Mesenchymal stem cell (in vitro differentiated cells and primary cell): Measurements from ENCODE around the gene CT45A3. TPM values are rescaled to one million over a fixed set of nuclear protein-coding genes. Genes with fewer than 3 reads are reported as not detected.
"Not testable (repeated sequence)": the region's sequence is repeated elsewhere in the genome, so short reads cannot be mapped to it uniquely, and the experiment has no call there.

ENCODE experiments used
- DNase-seq: peaks from one replicate; pipeline ENCODE4 v3.0.0-alpha.2; 2013
- H2AFZ ChIP-seq: one replicate; pipeline ENCODE4 v1.6.1; 2013; ENCODE audit warnings: low read depth, mild to moderate bottlenecking, control low read depth, inconsistent platforms, low read length, moderate library complexity
- H2AK5ac ChIP-seq: 2 replicates; pipeline ENCODE4 v1.6.1; 2013; ENCODE audit warnings: low read length, moderate library complexity, mild to moderate bottlenecking, inconsistent platforms; ENCODE audit not compliant: severe bottlenecking
- H2BK120ac ChIP-seq: one replicate; pipeline ENCODE4 v1.6.1; 2013; ENCODE audit warnings: low read depth, mild to moderate bottlenecking, inconsistent platforms, low read length, moderate library complexity
- H2BK12ac ChIP-seq, 2 experiments: one replicate each; pipeline ENCODE4 v1.6.1; 2013; ENCODE audit warnings: inconsistent platforms in 2 of 2, low read length in 2 of 2, mild to moderate bottlenecking in 2 of 2, moderate library complexity in 2 of 2, control low read depth in 1 of 2
- H2BK15ac ChIP-seq: one replicate; pipeline ENCODE4 v1.6.1; 2013; ENCODE audit warnings: mild to moderate bottlenecking, low read depth, inconsistent platforms; ENCODE audit not compliant: poor library complexity, severe bottlenecking
- H2BK5ac ChIP-seq: 2 replicates; pipeline ENCODE4 v1.6.1; 2013; ENCODE audit warnings: low read depth, mild to moderate bottlenecking, low read length, control low read depth, inconsistent platforms; ENCODE audit not compliant: poor library complexity, severe bottlenecking
- H3K14ac ChIP-seq, 2 experiments: one replicate each; pipeline ENCODE4 v1.6.1; 2013; ENCODE audit warnings: inconsistent platforms in 2 of 2, low read length in 2 of 2, control low read depth in 1 of 2, mild to moderate bottlenecking in 1 of 2, moderate library complexity in 1 of 2
- H3K18ac ChIP-seq, 2 experiments: one replicate each; pipeline ENCODE4 v1.6.1; 2013; ENCODE audit warnings: inconsistent platforms in 2 of 2, low read length in 2 of 2, control low read depth in 1 of 2, low read depth in 1 of 2, mild to moderate bottlenecking in 1 of 2
- H3K23ac ChIP-seq, 2 experiments: one replicate each; pipeline ENCODE4 v1.6.1; 2013; ENCODE audit warnings: inconsistent platforms in 2 of 2, low read length in 2 of 2, mild to moderate bottlenecking in 2 of 2, moderate library complexity in 2 of 2, control low read depth in 1 of 2
- H3K27ac ChIP-seq: 2 replicates; pipeline ENCODE4 v1.5.1; 2013; ENCODE audit warnings: mild to moderate bottlenecking, moderate library complexity, low read length, control low read depth, inconsistent platforms; ENCODE audit not compliant: poor library complexity, severe bottlenecking
- H3K27me3 ChIP-seq, 2 experiments: 2 replicates each; pipeline versions ENCODE4 v1.6.1 to v1.7.0; 2013; ENCODE audit warnings: low read length in 2 of 2, mild to moderate bottlenecking in 2 of 2, moderate library complexity in 2 of 2, control low read depth in 1 of 2, inconsistent platforms in 1 of 2; ENCODE audit not compliant: control insufficient read depth in 1 of 2, insufficient read depth in 1 of 2
- H3K36me3 ChIP-seq, 2 experiments: 2 replicates each; pipeline versions ENCODE4 v1.6.1 to v1.7.0; 2013; ENCODE audit warnings: low read length in 2 of 2, control low read depth in 1 of 2, inconsistent platforms in 1 of 2, low read depth in 1 of 2, mild to moderate bottlenecking in 1 of 2; ENCODE audit not compliant: insufficient read depth in 2 of 2, control insufficient read depth in 1 of 2
- H3K4ac ChIP-seq, 2 experiments: one replicate each; pipeline ENCODE4 v1.6.1; 2013; ENCODE audit warnings: inconsistent platforms in 2 of 2, low read length in 2 of 2, mild to moderate bottlenecking in 2 of 2, moderate library complexity in 2 of 2, control low read depth in 1 of 2, low read depth in 1 of 2
- H3K4me1 ChIP-seq: 2 replicates; pipeline ENCODE4 v1.6.1; 2013; ENCODE audit warnings: low read depth, low read length, control low read depth; ENCODE audit not compliant: control insufficient read depth, insufficient read depth
- H3K4me2 ChIP-seq: 2 replicates; pipeline ENCODE4 v1.6.1; 2013; ENCODE audit warnings: low read length, mild to moderate bottlenecking, inconsistent platforms; ENCODE audit not compliant: poor library complexity, severe bottlenecking
- H3K4me3 ChIP-seq, 2 experiments: 2 replicates each; pipeline versions ENCODE4 v1.5.1 to v1.7.0; 2013; ENCODE audit warnings: low read length in 2 of 2, mild to moderate bottlenecking in 2 of 2, control low read depth in 1 of 2, low read depth in 1 of 2; ENCODE audit not compliant: insufficient read depth in 1 of 2
- H3K79me1 ChIP-seq: replicated peaks from 2 replicates; pipeline ENCODE4 v1.6.1; 2013; ENCODE audit warnings: mild to moderate bottlenecking, control low read depth, low read length, inconsistent platforms; ENCODE audit not compliant: poor library complexity, severe bottlenecking
- H3K9ac ChIP-seq: 2 replicates; pipeline ENCODE4 v1.7.0; 2013; ENCODE audit warnings: mild to moderate bottlenecking, low read length, moderate library complexity
- H3K9me3 ChIP-seq: 2 replicates; pipeline ENCODE4 v1.7.0; 2013; ENCODE audit warnings: mild to moderate bottlenecking, low read length; ENCODE audit not compliant: control insufficient read depth
- H4K8ac ChIP-seq: one replicate; pipeline ENCODE4 v1.6.1; 2013; ENCODE audit warnings: inconsistent platforms, mild to moderate bottlenecking, low read length, moderate library complexity
- H4K91ac ChIP-seq: one replicate; pipeline ENCODE4 v1.6.1; 2013; ENCODE audit warnings: mild to moderate bottlenecking, low read length, inconsistent platforms
- WGBS: methylation state at CpG from one replicate; pipeline ENCODE4 v1.1.7; 2013; ENCODE audit warnings: mixed read lengths; 5-methylcytosine and 5-hydroxymethylcytosine counted together
- polyA plus RNA-seq, 2 experiments: library from polyadenylated mRNA; stranded (reverse); fragments of 200-250 nt; gene quantifications; one replicate each; pipeline ENCODE4 v1.2.3, GENCODE V29; 2013

Gene CT45A3
- polyA plus RNA-seq (2013, experiment 1 of 2): not detected
- not detected for polyA plus RNA-seq (2013, experiment 2 of 2)

GRCh38 chrX:135768091-135768490 lies at the start of gene CT45A3:
Gene CT45A3 (minus strand): TSS chrX:135768191. CDS start chrX:135764444, 3,747 bp downstream.
- not testable (repeated sequence) for H4K91ac ChIP-seq, H3K4me3 ChIP-seq, H3K9ac ChIP-seq, H3K14ac ChIP-seq, H3K4me1 ChIP-seq, H3K9me3 ChIP-seq, H3K4me2 ChIP-seq, H3K18ac ChIP-seq, H3K4ac ChIP-seq, H3K79me1 ChIP-seq, H2AFZ ChIP-seq, H2AK5ac ChIP-seq, DNase-seq, H3K27ac ChIP-seq, H3K23ac ChIP-seq, H4K8ac ChIP-seq, H3K36me3 ChIP-seq, H2BK120ac ChIP-seq, H2BK5ac ChIP-seq, H2BK15ac ChIP-seq, H3K27me3 ChIP-seq, H2BK12ac ChIP-seq
- no CpG with 5 or more reads among the region's 17 CpGs for WGBS

- H3K4me3 ChIP-seq, H3K27ac ChIP-seq, H3K9ac ChIP-seq, H3K14ac ChIP-seq, H2BK12ac ChIP-seq, H3K4me1 ChIP-seq, H4K8ac ChIP-seq, H4K91ac ChIP-seq, H3K79me1 ChIP-seq, H2AK5ac ChIP-seq, H2BK120ac ChIP-seq, H3K23ac ChIP-seq, H2BK5ac ChIP-seq, DNase-seq, H2AFZ ChIP-seq, H2BK15ac ChIP-seq, H3K36me3 ChIP-seq, H3K9me3 ChIP-seq, H3K4ac ChIP-seq, H3K27me3 ChIP-seq, H3K4me2 ChIP-seq, H3K18ac ChIP-seq: not testable (repeated sequence)
- no CpG with 5 or more reads among the region's 16 CpGs for WGBS
These were observed 34.7 kb upstream of the CT45A3 start, which contains the start of gene CT45A6 for GRCh38 chrX:135802687-135803086. Gene CT45A6 (minus strand): TSS chrX:135802787. CDS start chrX:135798993, 3,794 bp downstream.

GRCh38 chrX:135785403-135785802 lies 17.4 kb upstream of the CT45A3 start, which contains the start of gene CT45A5:
Gene CT45A5 (minus strand): TSS chrX:135785503. CDS start chrX:135781729, 3,774 bp downstream.
- not testable (repeated sequence) for H3K4ac ChIP-seq, H3K9me3 ChIP-seq, DNase-seq, H2AFZ ChIP-seq, H2BK5ac ChIP-seq, H4K91ac ChIP-seq, H3K23ac ChIP-seq, H3K4me3 ChIP-seq, H3K4me2 ChIP-seq, H3K14ac ChIP-seq, H3K4me1 ChIP-seq, H3K9ac ChIP-seq, H2BK15ac ChIP-seq, H2BK120ac ChIP-seq, H3K36me3 ChIP-seq, H2AK5ac ChIP-seq, H3K18ac ChIP-seq, H2BK12ac ChIP-seq, H4K8ac ChIP-seq, H3K79me1 ChIP-seq, H3K27ac ChIP-seq, H3K27me3 ChIP-seq
- no CpG with 5 or more reads among the region's 16 CpGs for WGBS

GRCh38 chrX:135744739-135745138 lies 23.3 kb downstream of the CT45A3 start:
- H3K36me3 ChIP-seq, H3K4me1 ChIP-seq, H4K91ac ChIP-seq, H2AFZ ChIP-seq, H3K4me2 ChIP-seq, H2BK12ac ChIP-seq, H3K9me3 ChIP-seq, H3K4me3 ChIP-seq, H3K14ac ChIP-seq, H2BK15ac ChIP-seq, H3K27ac ChIP-seq, H3K9ac ChIP-seq, H2BK5ac ChIP-seq, H2AK5ac ChIP-seq, H3K23ac ChIP-seq, H3K18ac ChIP-seq, H4K8ac ChIP-seq, H3K27me3 ChIP-seq, H2BK120ac ChIP-seq, DNase-seq, H3K79me1 ChIP-seq, H3K4ac ChIP-seq: not testable (repeated sequence)
- no CpG with 5 or more reads among the region's 4 CpGs for WGBS
